ENCODE data around the gene CRTAC1.

The CRTAC1 gene

DNA sequence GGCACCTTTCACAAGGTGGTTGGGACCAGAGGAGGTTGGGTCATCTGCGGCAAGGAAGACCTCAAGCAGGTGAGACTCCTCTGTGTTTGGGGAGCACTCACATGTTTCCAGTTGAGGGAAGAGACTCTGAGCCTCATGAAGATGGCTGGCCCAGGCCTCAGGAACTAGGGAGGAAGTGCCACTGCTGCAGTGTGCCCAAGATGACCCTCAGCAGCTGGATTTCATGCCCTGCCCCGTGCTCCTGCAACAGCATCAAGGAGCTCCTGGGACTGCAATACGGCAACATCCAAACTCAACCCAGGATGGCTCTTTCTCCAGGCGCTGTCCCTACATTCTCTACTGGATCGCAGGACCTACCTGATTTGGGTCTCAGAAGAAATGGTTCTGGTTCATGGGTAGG lies 106.9 kb downstream of the CRTAC1 start:
- no peak for DNase-seq (ENCODE audit: low spot score)

DNA sequence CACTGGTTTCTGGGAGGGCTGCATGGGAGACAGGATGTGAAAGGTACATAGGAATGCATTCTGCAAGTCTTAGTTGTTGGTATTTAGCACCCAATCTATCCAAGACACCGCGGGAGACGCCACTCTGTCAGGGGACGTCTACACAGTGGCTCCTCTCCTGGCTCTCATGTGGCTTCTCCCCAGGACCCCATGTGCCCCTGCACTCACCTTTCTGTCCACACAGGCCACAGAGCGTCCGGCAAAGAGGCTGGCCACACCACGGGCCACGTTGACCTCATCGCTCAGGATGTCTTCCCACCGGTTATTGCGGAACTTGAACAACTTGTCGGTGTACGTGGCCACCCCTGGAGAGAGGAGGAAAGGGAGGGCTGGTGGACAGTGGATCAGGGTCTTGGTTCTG lies 107.4 kb downstream of the CRTAC1 start:
- DNase-seq (ENCODE audit: low spot score), result no peak

DNA sequence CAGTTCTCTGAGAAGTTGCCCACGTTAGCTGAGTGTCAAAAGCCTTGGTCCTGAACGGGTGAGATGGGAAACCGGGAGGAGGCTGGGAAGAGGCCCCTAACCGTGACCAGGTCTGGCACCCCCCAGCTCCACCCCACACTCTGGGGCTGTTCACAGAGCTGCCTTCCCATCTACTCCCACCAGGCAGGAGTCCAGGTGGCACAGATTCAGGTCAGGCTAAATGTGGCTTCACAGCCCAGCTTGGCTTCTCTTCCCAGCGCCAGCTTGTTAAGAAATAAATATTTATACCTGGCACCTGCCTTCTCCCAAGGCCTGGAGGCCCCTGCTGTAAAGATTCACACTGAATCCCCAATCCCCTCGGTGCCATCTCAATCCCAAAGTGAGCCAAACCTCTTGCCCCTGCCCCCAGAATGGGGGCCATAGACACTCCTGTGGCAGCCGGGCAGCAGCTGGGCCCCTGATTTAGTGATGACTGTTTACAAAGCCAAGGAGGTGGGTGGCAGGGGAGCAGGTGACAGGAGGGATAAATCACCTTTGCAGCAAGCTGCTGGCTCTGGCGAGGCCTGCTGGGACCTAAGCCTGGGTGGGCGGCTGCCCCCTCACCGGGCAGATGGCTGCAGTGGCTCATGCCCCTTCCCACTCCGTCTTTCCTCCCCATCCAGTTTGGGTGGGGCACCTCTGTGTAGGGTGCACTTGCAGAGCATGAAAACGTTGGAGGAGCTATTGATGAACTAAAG lies 108.2 kb downstream of the CRTAC1 start:
- no peak for DNase-seq (ENCODE audit: low spot score)

DNA sequence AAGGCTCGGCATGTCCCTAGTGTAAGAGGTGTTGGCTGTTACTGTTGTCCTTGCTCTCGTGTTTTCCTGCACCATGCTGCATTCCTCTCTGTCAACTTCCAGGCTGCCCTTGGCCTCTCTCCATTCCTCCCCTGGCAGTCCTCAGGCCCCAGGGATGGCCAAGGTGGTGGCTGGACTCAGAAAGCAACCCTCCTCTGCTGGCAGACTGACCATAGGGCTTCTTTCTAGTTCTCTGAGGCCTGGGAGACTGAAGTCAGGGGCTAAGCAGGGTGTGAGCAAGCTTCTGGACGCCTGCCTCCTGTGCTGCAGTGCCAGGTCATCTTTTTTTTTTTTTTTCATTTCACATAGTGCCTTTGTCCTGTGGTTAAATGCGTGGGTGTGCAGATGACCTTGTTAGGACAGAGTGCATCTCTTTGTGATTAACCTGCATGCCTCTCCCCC lies 108.8 kb downstream of the CRTAC1 start:
- DNase-seq (ENCODE audit: low spot score), result no peak

DNA sequence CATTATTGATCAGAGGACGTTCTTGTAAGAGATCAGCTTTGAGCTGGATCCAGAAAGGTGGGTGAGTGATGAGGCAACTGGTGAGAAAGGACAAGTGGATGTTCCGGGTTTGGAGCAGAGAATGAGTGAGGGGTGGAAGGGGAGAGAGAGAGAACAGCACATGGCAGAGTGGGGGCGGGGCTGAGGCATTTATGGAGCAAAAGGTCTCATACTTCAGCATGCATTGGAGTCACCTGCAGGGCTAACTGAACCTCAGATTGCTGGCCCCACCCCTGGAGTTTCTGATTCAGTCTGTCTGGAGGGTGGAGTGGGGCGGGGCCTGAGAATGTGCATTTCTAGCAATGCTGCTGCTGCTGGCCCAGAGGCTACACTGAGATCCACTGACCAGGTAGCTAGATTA lies 109.6 kb downstream of the CRTAC1 start:
- DNase-seq (ENCODE audit: low spot score), result no peak

DNA sequence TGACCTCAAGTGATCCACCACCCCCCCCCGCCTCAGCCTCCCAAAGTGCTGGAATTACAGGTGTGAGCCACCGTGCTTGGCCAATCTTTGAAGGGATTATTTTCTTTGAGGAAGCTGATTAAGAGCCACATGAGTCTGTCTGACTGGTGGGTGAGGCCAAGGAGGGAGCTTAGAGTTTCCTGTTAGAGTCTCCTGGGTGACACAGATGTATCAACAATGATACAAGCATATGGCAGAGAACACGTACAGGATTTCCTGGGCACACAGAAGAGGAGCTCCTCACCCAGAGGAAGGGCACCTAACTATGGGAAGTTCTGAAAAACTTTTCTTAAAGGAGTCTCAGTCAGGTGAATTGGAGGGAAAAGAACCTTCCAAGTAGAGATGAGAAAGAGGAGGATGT lies 111.4 kb downstream of the CRTAC1 start:
- no peak for DNase-seq (ENCODE audit: low spot score)

DNA sequence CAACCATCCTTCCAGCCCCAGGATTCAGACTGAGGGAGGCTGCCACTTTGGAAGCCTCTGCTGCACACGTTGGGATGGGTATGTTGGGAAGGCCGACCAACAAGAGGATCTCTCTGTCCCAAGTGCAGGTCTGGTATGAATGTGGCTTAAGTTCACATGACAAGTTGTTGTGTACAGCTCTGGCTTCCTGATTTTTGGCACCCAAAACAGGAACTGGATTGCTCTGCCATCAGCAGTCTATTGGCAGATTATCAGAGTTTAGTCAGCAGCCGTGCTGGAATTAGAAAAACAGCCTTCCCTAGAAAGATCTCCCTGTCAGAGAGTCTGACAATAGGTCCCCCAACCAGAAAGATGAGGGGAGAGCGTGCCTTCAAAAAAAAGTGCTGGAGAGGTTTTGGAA lies 113.8 kb downstream of the CRTAC1 start:
- DNase-seq (ENCODE audit: low spot score), result no peak

DNA sequence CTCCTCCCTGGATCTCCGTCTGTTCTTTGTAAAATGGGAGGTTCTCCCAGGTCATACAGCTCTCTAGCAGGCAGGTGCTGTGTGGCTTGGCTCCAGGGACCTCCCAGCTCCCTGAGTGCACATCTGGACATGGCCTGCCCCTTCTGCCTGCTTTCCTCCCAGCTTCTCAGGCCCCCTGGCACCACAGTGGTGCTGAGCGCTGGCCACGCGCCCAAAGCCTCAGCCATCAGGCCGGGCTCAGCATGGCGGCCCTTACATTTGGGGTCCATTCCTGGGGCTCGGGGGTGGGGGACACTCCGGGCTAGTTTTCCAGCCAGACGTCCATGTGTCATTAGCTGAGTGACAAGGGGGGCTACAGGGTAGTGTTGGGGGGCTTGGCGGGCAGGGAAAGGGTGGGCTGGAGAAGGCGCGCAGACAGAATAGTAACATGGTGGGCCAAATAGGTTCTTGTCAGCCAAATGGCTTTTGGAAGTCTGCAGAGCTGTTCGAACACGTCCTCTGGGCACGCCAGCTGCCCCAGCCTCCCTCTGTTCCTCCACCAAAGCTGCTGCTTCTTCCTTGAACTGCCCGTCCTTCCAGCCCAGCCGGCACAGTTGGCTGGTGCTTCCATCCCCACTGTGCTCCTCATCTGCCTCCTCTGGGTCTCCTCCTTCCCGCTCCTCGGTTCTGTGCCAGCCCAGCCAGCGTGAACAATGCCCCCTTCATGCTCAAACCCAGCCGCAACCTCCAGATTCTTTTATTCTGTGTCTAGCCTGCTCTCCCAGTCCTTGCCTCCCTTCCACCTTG lies 114.9 kb downstream of the CRTAC1 start:
- DNase-seq (ENCODE audit: low spot score), result no peak

DNA sequence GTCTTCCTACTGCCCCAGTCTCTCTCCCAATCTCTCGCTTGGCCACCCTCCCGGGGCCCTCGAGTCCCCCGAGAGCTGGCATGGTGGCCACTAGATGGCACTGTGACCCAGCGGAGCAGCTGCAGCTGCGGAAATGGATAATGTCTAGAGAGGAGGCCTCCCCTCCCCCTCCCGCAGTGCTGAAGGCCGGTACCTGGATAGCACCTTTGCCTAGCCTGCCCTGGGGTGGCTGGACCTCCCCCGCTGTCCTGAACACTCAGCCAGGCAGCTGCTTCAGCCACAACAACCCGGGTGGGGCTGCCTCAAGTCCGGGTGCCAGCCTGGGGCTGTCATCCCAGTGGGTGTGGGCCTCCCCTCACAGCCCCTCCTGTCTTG lies 115.6 kb downstream of the CRTAC1 start:
- DNase-seq (ENCODE audit: low spot score), result peak; percentile 70

DNA sequence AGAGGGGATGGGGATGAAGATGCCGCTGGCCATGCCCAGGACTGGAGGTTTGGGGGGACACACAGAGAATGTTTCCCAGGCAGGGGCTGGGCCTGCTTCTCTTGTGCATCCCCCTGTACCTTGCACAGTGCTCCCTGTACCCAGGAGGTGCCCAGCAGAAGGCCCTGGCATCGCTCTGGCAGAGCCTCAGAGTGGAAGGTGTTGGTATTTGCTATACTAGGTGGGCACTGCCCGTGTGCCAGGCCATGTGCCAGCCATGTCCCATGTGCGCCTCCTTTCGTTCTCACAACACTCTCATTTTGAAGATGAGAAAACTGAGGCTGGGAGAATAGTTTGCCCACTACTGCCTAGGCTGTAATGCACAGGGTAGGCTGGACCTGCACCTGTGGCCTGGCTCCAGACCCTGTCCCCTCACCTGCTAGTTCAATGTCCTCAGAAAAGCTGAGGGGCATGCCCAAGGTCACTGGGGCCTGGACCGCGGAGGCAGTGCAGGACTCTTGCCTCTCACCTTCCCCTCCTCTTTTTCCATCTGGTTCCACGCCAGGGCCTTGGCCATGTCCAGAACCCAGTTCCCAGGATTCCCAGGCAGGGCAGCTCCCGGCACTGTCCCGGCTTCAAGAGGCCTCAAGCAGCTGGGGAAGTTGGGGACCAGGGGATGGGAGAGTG lies 116.1 kb downstream of the CRTAC1 start:
- no peak for DNase-seq (ENCODE audit: low spot score)

DNA sequence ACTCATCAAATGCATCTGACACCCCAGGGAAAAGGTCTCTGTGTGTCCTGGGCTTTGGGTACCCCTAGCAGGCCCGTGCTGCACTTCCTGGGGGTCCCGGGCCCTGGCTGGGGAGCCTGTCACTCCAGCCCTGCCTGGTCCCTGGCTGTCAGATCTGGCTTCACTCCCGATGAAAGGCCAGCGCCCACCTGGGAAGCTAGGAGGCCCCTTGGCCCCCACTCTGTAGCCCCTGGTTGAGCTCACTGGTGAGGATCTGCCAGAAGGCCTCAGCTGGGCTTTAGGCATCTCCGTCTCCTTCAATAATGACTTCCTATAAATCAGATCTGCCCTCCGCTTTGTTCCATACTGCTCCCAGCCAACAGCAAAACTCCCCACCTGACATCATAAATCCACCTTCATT lies 116.8 kb downstream of the CRTAC1 start:
- DNase-seq (ENCODE audit: low spot score), result no peak

DNA sequence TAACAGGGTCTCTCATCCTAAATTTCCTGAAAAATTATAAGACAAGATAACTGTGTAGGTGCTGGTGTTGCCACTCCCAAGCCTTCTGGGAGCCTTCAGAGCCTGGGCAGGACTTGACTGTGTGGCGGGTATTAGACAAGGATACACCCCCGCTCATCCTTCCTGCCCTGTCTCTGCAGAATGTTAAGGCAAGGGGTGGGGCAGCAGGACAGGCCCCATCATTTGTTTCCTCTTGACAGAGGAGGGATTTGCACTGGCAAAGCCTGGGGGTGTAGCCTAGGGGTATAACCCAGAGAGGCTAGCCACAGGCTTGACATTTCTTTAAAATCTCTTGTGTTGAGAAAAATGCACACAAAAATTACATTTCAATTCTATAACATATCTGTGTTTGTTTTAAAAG lies 117.2 kb downstream of the CRTAC1 start:
- DNase-seq (ENCODE audit: low spot score), result no peak

DNA sequence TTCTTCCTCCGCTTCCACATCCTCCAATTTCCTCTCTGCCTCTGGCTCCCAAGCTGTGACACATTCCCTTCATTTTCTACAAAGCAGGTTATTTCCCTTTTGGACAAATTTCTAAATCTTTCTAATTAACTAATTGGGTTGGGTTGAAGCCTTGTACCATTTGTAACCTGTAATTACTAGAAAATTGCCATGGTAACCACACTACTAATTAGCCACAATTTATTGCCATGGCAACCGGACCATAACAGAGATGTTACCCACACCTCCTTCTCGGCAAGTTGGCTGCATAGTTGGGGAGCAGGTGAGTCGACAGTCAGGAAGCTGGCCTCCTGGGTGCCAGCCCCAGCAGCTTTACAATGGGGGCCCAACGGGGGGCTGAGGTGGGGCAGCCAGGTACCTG lies 119.2 kb downstream of the CRTAC1 start:
- no peak for DNase-seq (ENCODE audit: low spot score)

DNA sequence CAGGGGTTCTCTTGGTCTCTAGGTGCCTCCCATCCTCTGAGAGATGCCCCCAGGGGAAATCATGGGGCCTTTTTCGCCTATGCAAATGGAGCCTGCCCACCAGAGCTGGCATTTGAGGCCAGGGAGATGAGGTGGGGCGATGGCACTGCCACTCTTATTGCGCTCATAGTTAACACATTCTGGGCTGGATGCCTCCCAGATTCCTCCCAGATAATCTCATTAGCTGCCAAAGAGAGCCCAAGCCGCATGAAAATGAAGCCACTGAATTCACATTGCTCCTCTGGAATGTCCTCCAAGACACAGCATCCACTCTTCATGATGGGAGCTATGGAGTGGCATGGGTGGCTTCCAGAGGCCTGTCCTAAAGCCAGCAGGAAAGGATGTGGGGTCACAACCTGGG lies 119.8 kb downstream of the CRTAC1 start:
- no peak for DNase-seq (ENCODE audit: low spot score)

DNA sequence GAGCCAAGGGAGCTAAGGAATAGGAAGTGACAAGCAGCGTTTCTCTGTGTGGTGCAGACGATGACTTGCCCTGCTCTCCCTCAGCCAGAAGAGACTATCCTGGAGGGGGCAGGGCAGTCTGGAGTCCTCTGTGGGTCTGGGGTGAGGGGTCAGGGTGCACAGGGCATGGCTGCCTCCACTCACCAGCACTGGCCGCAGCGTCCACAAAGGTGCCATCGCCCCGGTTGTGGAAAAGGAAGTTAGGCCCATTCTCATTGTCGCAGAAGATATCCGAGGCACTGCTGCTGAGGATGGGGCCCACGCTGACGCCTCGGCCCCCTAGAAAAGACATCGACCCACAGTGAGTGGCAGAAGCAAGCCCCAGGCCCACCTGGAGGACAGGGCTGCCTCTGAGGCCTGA lies 122.6 kb downstream of the CRTAC1 start:
- DNase-seq (ENCODE audit: low spot score), result no peak

DNA sequence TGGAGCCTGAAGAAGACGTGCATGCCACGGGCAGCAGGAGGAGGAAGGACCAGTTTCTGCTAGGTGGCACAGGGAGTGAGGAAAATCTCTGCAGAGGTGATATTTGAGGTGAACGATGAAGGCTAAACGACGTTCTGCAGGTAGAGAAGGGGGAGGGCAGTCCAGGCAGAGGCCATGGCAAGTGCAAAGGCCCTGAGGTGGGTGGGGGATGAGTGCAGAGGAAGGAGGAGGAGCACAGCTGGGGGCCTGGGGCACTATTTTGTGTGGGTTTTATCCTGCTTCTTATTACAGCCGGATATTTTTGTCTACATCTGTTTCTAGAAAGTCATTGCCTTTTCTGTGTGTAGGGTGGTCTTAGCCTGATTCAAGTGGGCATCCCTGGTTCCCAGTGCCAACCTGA lies 123.2 kb downstream of the CRTAC1 start:
- DNase-seq (ENCODE audit: low spot score), result no peak

DNA sequence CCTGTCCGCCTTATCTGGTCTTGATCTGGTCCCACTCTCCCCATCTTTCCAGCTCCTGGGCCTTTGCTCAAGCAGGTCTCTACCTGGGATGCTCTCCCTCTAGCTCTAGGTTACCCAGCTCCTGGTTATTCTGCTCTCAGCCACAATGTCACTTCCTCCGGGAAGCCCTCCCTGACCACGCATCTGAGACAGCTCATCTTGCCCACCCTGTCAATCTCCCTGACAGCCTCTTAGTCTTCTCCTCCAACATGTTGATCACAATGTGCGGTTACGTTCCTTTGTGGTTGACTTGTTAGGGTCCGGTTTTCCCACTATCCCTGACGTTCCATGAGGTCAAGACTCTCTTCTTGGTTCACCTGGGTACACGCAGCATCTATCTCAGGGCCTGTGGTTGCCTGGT lies 125.1 kb downstream of the CRTAC1 start:
- no peak for DNase-seq (ENCODE audit: low spot score)

DNA sequence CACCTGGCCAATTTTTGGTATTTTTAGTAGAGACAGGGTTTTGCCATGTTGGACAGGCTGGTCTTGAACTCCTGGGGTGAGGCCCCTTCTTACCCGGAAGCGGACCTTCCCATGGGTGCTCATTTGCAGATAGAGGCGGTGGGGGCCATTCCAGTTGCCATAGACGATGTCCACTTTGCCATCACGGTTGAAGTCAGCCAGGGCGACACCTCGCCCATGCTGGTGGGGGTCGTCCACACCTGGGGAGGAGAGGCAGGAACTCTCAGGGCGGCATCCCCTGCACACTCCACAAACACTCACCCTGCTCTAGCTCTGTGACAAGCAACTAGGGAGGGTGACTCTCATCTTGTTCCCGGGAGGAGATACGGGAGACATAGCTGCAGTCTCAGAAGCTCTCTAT lies 125.8 kb downstream of the CRTAC1 start:
- DNase-seq (ENCODE audit: low spot score), result no peak

DNA sequence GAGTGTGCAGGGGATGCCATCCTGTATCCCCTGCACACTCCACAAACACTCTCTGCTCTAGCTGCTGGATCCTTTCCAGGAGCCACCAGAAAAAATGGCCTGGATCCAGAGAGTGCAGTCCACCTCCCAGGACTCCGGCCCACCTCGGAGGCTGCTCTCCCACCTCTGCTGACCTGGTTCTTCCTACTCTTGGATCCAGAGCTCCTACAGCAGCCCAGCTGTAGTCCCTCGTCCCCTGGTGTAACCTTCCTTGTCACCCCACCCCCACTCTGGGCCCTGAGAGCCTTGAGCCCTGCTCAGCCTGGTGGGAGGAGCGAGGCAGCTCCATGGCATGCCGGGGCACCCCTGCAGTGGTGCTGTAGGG lies 126.4 kb downstream of the CRTAC1 start:
- no peak for DNase-seq (ENCODE audit: low spot score)

DNA sequence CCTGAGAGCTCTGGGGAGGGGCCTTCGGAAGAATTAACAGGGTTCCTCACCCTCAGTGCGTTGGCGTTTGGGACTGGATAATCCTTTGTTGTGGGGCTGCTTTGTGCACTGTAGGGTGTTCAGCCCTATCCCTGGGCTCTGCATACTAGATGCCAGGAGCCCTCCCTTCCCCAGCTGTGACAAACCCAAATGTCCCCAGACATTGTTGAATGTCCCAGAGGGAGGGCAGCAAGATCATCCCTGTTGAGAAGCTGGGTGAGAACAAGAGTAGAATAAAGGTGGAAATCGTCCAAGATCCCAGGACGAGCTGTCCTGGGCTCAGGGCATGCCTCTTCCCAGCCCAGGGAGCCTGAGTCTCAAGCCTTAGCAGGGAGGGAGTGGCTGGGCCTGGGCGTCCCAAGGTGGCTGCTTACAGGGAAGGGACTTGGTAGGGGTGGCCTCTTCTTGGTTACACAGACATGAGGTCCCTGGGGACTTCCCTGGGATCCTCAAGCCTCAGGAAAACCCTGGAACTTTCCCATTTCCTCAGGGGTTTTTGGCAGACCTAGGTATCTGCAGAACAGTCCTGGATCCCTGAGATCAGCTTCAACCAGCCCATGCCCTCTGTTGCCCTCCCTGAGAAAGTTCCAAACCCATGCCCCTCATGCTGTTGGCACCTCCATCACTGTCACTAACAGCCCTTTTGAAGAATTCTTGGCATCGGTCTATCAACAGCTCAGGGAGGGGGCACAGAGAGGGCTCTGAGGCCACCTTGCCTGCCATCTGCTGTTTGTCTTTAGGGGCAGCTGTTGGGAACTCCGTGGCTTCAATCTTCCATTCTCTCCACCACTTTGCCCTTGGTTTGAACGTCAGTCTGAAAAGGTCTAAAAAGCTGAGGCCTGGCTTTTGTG lies 127.0 kb downstream of the CRTAC1 start:
- no peak for DNase-seq (ENCODE audit: low spot score)

DNA sequence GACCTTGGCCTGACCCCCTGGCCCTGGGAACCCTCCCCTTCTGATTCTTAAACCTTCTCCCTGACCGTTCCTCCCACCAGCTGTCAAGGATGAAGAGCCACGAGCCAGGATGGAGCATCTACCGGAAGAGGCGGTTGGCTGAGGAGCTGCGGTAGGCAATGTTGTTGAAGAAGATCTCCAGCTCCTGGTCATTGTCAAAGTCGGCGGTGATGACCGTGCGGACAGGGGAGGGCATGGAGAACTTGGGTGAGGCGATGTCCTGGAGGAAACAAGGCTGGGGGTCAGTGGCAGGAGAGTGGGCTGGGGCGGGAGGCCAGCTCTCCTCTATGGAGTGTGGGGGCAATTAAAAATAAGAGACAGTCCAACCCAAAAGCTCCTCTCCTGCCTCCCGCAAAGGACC lies 129.0 kb downstream of the CRTAC1 start:
- DNase-seq (ENCODE audit: low spot score), result no peak

DNA sequence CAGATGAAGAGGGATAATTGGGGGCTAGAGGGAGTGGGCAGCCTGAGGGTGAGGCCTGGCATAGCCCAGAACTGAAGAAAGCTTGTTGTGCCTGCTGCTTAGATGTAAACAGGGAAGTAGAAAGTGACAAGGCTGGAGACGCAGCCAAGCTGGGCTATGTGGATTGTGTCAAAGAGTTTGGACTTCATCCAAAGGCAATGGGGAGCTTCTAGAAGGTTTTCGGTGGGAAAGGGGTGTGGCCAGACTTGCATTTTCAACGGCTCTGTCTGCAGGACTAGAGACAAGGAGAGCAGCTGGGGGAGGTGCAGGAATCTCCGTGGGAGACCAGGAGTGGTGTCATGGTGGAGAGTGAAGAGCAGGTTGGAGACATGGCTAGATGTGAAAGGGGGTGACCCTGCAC lies 132.0 kb downstream of the CRTAC1 start:
- DNase-seq (ENCODE audit: low spot score), result no peak
